DND-41 (cell line): ENCODE results near the gene TMEM38A.
"Not testable (repeated sequence)": the region's sequence is repeated elsewhere in the genome, so short reads cannot be mapped to it uniquely, and the experiment has no call there.

Source experiments
- ATAC-seq: fragments of 200-7000 bp; cut with Tn5 transposase; 3 replicates; pipeline ENCODE4 v1.9.1; 2021; ENCODE audit warnings: low read depth; ENCODE audit not compliant: insufficient read depth
- DNase-seq: peaks from one replicate; pipeline ENCODE4 v3.0.0-alpha.2; 2020
- H2AFZ ChIP-seq: 2 replicates; pipeline ENCODE4 v1.6.0; 2012; ENCODE audit warnings: low read depth, low read length
- H3K27ac ChIP-seq: 2 replicates; pipeline ENCODE4 v1.5.1; 2012; ENCODE audit warnings: low read length, inconsistent platforms
- H3K27me3 ChIP-seq: fragments of 200-600 bp; sonication (generic); 2 replicates; pipeline ENCODE4 v1.6.0; 2012; ENCODE audit warnings: low read length, mild to moderate bottlenecking, inconsistent platforms; ENCODE audit not compliant: insufficient read depth, poor library complexity
- H3K36me3 ChIP-seq: 2 replicates; pipeline ENCODE4 v1.5.1; 2012; ENCODE audit warnings: low read length, inconsistent platforms; ENCODE audit not compliant: insufficient read depth
- H3K4me1 ChIP-seq: 2 replicates; pipeline ENCODE4 v1.5.1; 2012; ENCODE audit warnings: mild to moderate bottlenecking, low read length; ENCODE audit not compliant: insufficient read depth
- H3K4me2 ChIP-seq: 2 replicates; pipeline ENCODE4 v1.6.0; 2012; ENCODE audit warnings: mild to moderate bottlenecking, moderate library complexity, low read length, inconsistent platforms; ENCODE audit not compliant: insufficient read depth
- H3K4me3 ChIP-seq, 2 experiments: fragments of 200-600 bp in 1 of 2; shearing (Covaris generic) in 1 of 2; 2 replicates each; pipeline ENCODE4 v1.5.1; 2012 to 2016; ENCODE audit warnings: inconsistent platforms in 2 of 2, low read length in 2 of 2, mild to moderate bottlenecking in 2 of 2, low read depth in 1 of 2, moderate library complexity in 1 of 2
- H3K79me2 ChIP-seq: 2 replicates; pipeline ENCODE4 v1.6.0; 2012; ENCODE audit warnings: low read length, inconsistent platforms; ENCODE audit not compliant: insufficient read depth
- H3K9ac ChIP-seq: 2 replicates; pipeline ENCODE4 v1.6.0; 2012; ENCODE audit warnings: low read depth, mild to moderate bottlenecking, inconsistent platforms, low read length, moderate library complexity
- H3K9me3 ChIP-seq: 2 replicates; pipeline ENCODE4 v1.5.1; 2012; ENCODE audit warnings: low read length, moderate library complexity, mild to moderate bottlenecking, inconsistent platforms; ENCODE audit not compliant: insufficient read depth, severe bottlenecking
- H4K20me1 ChIP-seq: 2 replicates; pipeline ENCODE4 v1.6.0; 2012; ENCODE audit warnings: low read length; ENCODE audit not compliant: insufficient read depth
- EZH2 ChIP-seq: IDR thresholded peaks from 3 replicates; pipeline ENCODE4 v1.6.1; 2012; ENCODE audit warnings: borderline replicate concordance, low read depth, mild to moderate bottlenecking, moderate library complexity, low read length, inconsistent platforms; ENCODE audit not compliant: severe bottlenecking
- TF ChIP-seq, protein P1 (sequence below): IDR thresholded peaks from 2 replicates; pipeline ENCODE4 v1.5.1; 2012; ENCODE audit warnings: borderline replicate concordance, low read length, moderate library complexity, mild to moderate bottlenecking; ENCODE audit not compliant: poor library complexity, severe bottlenecking; ENCODE audit errors: extremely low read depth

The TMEM38A gene

GRCh38 chr19:16688084-16688483 lies 27.1 kb downstream of the TMEM38A start:
- no peaks in the 10 kb centered on the region for H3K36me3 ChIP-seq
- no peak for DNase-seq
- no peak overlapping the region for H3K4me3 ChIP-seq
- H3K9ac ChIP-seq: no peak overlapping the region
- no peak overlapping the region for H3K4me2 ChIP-seq
- no peaks in the 10 kb centered on the region for H3K27me3 ChIP-seq
- ATAC-seq: no peak
- TF ChIP-seq EZH2: no peak
- TF ChIP-seq, protein P1, sequence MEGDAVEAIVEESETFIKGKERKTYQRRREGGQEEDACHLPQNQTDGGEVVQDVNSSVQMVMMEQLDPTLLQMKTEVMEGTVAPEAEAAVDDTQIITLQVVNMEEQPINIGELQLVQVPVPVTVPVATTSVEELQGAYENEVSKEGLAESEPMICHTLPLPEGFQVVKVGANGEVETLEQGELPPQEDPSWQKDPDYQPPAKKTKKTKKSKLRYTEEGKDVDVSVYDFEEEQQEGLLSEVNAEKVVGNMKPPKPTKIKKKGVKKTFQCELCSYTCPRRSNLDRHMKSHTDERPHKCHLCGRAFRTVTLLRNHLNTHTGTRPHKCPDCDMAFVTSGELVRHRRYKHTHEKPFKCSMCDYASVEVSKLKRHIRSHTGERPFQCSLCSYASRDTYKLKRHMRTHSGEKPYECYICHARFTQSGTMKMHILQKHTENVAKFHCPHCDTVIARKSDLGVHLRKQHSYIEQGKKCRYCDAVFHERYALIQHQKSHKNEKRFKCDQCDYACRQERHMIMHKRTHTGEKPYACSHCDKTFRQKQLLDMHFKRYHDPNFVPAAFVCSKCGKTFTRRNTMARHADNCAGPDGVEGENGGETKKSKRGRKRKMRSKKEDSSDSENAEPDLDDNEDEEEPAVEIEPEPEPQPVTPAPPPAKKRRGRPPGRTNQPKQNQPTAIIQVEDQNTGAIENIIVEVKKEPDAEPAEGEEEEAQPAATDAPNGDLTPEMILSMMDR: no peak
- no peaks in the 10 kb centered on the region for H3K4me1 ChIP-seq
- H3K27ac ChIP-seq: no peak overlapping the region
- H2AFZ ChIP-seq: no peak overlapping the region
- H4K20me1 ChIP-seq: no peaks in the 10 kb centered on the region; the same call in 1 of the 2 replicates
- no peaks in the 10 kb centered on the region for H3K79me2 ChIP-seq
- H3K9me3 ChIP-seq: no peaks in the 10 kb centered on the region

DNA sequence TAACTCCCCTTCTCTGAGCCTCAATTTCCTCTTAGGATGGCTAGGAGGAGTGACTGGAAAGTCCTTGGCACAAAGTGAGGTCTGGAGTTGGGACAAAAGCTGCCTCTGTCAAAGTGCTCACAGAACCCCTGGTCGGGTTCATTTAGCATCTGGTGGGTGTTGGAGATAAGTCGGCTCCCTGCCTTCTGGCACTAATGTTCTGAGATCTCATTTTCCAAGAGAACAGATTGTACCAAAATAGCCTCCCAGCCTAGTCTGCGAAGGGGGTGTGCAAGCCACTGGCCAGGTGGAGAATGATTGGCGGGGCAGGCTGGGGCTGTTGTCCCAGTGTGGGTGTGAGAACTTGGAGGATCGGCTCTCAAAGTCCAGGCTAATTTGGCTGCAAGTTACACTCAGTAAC lies 38.0 kb downstream of the TMEM38A start:
- no peaks in the 10 kb centered on the region for H3K9me3 ChIP-seq
- no peaks in the 10 kb centered on the region for H4K20me1 ChIP-seq
- H3K4me2 ChIP-seq: no peak overlapping the region
- no peak overlapping the region for H3K27ac ChIP-seq
- H2AFZ ChIP-seq: no peak overlapping the region
- no peaks in the 10 kb centered on the region for H3K4me1 ChIP-seq
- DNase-seq (no peak), ATAC-seq (no peak)
- H3K4me3 ChIP-seq: no peak overlapping the region
- H3K27me3 ChIP-seq: no peaks in the 10 kb centered on the region
- TF ChIP-seq, protein P1: no peak
- no peak for TF ChIP-seq EZH2
- no peak overlapping the region for H3K9ac ChIP-seq
- no peaks in the 10 kb centered on the region for H3K36me3 ChIP-seq
- H3K79me2 ChIP-seq: no peaks in the 10 kb centered on the region

GRCh38 chr19:16702123-16702522 lies 41.2 kb downstream of the TMEM38A start:
- Histone ChIP-seq H3K9me3 (no peaks in the 10 kb centered on the region), H4K20me1 (no peaks in the 10 kb centered on the region), H3K27ac (no peak overlapping the region), H3K36me3 (no peaks in the 10 kb centered on the region), H3K27me3 (no peaks in the 10 kb centered on the region), H3K4me3 (no peak overlapping the region), H3K79me2 (no peaks in the 10 kb centered on the region), H3K4me1 (no peaks in the 10 kb centered on the region), H3K9ac (no peak overlapping the region), H3K4me2 (no peak overlapping the region), H2AFZ (no peak overlapping the region)
- no peak for ATAC-seq
- TF ChIP-seq, protein P1: no peak
- TF ChIP-seq EZH2: no peak
- no peak for DNase-seq

DNA sequence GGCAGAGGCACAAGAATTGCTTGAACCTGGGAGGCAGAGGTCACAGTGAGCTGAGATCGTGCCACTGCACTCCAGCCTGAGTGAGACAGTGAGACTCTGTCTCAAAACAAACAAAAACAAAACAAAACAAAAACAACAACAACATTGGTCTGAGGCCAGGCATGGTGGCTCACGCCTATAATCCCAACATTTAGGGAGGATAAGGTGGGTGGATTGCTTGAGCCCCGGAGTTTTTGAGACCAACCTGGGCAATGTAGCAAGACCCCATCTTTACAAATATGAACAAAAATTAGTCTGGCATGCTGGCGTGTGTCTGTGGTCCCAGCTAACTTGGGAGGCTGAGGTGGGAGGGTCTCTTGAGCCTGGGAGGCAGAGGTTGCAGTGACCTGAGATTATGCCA lies 42.7 kb downstream of the TMEM38A start:
- no peaks in the 10 kb centered on the region for H3K9me3 ChIP-seq

DNA sequence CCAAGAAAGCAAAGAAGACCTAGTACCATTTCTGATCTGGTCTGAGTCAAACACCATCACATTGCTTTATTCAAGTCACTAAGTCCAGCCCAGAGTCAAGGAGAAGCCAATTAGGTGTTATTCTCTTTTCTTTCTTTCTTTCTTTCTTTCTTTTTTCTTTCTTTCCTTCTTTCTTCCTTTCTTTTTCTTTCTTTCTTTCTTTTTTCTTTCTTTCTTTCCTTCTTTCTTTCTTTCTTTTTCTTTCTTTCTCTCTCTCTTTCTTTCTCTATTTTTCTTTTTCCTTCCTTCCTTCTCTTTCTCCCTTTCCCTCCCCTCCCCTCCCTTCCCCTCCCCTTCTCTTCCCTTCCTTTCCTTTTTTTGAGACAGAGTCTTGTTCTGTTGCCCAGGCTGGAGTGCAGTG lies 49.9 kb downstream of the TMEM38A start:
- H4K20me1 ChIP-seq, H3K36me3 ChIP-seq, H3K27ac ChIP-seq, H3K9me3 ChIP-seq, ATAC-seq, H3K79me2 ChIP-seq, H3K4me2 ChIP-seq, H3K9ac ChIP-seq, H3K4me1 ChIP-seq, H2AFZ ChIP-seq, DNase-seq, H3K4me3 ChIP-seq, H3K27me3 ChIP-seq: not testable (repeated sequence)

More for the DNA sequence above, 42.7 kb downstream of the TMEM38A start:
- Histone ChIP-seq H3K79me2 (no peaks in the 10 kb centered on the region), H3K27me3 (no peaks in the 10 kb centered on the region), H3K4me1 (no peaks in the 10 kb centered on the region), H2AFZ (no peak overlapping the region), H3K4me3 (no peak overlapping the region), H3K27ac (no peak overlapping the region), H3K36me3 (no peaks in the 10 kb centered on the region), H4K20me1 (no peaks in the 10 kb centered on the region), H3K4me2 (no peak overlapping the region), H3K9ac (no peak overlapping the region)
- no peak for ATAC-seq
- TF ChIP-seq EZH2: no peak
- TF ChIP-seq, protein P1: no peak
- DNase-seq: no peak
